Fibroblast of lung (primary cell): Measurements from ENCODE around the gene PGP. TPM values are rescaled to one million over a fixed set of nuclear protein-coding genes. Genes with fewer than 3 reads are reported as not detected.
A peak's percentile ranks its signal among the peaks of the same experiment; 100 is the strongest.

Experiments
- DNase-seq, 2 donors: peaks; one replicate each; pipeline versions ENCODE4 v3.0.0 to v3.0.0-alpha.2; 2010; ENCODE audit warnings: low read depth in 2 of 2
- H2AFZ ChIP-seq: 2 replicates; pipeline ENCODE4 v1.5.1; 2012; ENCODE audit warnings: low read length, control low read depth, inconsistent platforms
- H3K27ac ChIP-seq: 2 replicates; pipeline ENCODE4 v1.5.1; 2011; ENCODE audit warnings: low read length, control low read depth; ENCODE audit not compliant: insufficient read depth
- H3K27me3 ChIP-seq: 2 replicates; pipeline ENCODE4 v1.5.1; 2011; ENCODE audit warnings: mild to moderate bottlenecking, low read length; ENCODE audit not compliant: control insufficient read depth, insufficient read depth
- H3K36me3 ChIP-seq: 2 replicates; pipeline ENCODE4 v1.5.1; 2011; ENCODE audit warnings: low read length; ENCODE audit not compliant: control insufficient read depth, insufficient read depth
- H3K4me1 ChIP-seq: 2 replicates; pipeline ENCODE4 v1.5.1; 2011; ENCODE audit warnings: low read length; ENCODE audit not compliant: control insufficient read depth, insufficient read depth; ENCODE audit errors: extremely low read depth
- H3K4me2 ChIP-seq: 2 replicates; pipeline ENCODE4 v1.5.1; 2011; ENCODE audit warnings: low read length, control low read depth; ENCODE audit not compliant: insufficient read depth; ENCODE audit errors: extremely low read depth
- H3K4me3 ChIP-seq, 4 experiments: fragments of 200-600 bp in 1 of 4; sonication (generic) in 1 of 4; replicated peaks in 1 of 4; 2 replicates each; pipeline ENCODE4 v1.5.1; 2011 to 2016; ENCODE audit warnings: low read length in 4 of 4, low read depth in 3 of 4, mild to moderate bottlenecking in 3 of 4, control low read depth in 2 of 4, inconsistent platforms in 1 of 4, mixed read lengths in 1 of 4; ENCODE audit not compliant: insufficient read depth in 1 of 4; ENCODE audit errors: control extremely low read depth in 1 of 4
- H3K79me2 ChIP-seq: 2 replicates; pipeline ENCODE4 v1.5.1; 2012; ENCODE audit warnings: mild to moderate bottlenecking, low read length, inconsistent platforms; ENCODE audit not compliant: control insufficient read depth, insufficient read depth
- H3K9ac ChIP-seq: 2 replicates; pipeline ENCODE4 v1.5.1; 2011; ENCODE audit warnings: mild to moderate bottlenecking, low read length, control low read depth; ENCODE audit not compliant: insufficient read depth
- H3K9me3 ChIP-seq: 2 replicates; pipeline ENCODE4 v1.5.1; 2012; ENCODE audit warnings: low read depth, low read length; ENCODE audit not compliant: control insufficient read depth, insufficient read depth
- H4K20me1 ChIP-seq: 2 replicates; pipeline ENCODE4 v1.5.1; 2011; ENCODE audit warnings: low read length; ENCODE audit not compliant: control insufficient read depth, insufficient read depth; ENCODE audit errors: extremely low read depth
- EZH2 ChIP-seq: IDR thresholded peaks from 2 replicates; pipeline ENCODE4 v1.5.1; 2012; ENCODE audit warnings: low read length, control low read depth, mild to moderate bottlenecking; ENCODE audit errors: missing control alignments
- polyA plus RNA-seq, 2 donors: library from polyadenylated mRNA; depleted of rRNA in 1 of 2; stranded (reverse) in 1 of 2; unstranded in 1 of 2; fragments of >200 nt; gene quantifications; 2 replicates each; pipeline ENCODE4 v1.2.1, GENCODE V29; 2011 to 2012; ENCODE audit warnings: missing spikeins in 1 of 2
- total RNA-seq: library from RNA; depleted of rRNA; stranded (reverse); fragments of >200 nt; gene quantifications from 2 replicates; pipeline ENCODE4 v1.2.1, GENCODE V29; 2014
- TF ChIP-seq, protein P1 (sequence below), 2 donors: IDR thresholded peaks in 1 of 2; conservative IDR thresholded peaks in 1 of 2; 1 replicate in 1 of 2; 2 replicates in 1 of 2; pipeline ENCODE4 v1.5.1; 2011 to 2012; ENCODE audit warnings: low read length in 2 of 2, control low read depth in 1 of 2, inconsistent platforms in 1 of 2, low read depth in 1 of 2, mild to moderate bottlenecking in 1 of 2

Gene PGP
- total and polyA plus RNA-seq, 2 donors (not counting 1 experiment from before 2014, with no cell fraction given), result 4.2 to 9.6 TPM

DNA sequence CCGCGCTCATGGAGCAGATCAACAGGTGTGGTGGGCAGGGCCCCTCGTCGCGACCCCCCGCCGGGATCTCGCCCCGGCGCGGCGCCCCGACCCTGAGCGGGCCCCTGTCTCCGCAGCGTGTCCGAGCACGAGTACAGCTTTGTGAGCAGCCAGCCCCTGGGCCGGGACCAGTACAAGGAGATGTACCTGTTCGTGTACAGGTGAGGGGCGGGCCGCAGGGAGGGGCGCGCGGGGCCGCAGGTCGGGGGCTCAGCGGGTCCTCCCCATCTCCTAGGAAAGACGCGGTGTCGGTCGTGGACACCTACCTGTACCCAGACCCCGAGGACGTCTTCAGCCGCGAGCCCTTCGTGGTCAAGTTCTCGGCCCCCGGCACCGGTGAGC, 22.5 kb upstream of the PGP start:
- H3K4me2 ChIP-seq, result peak overlapping the region; percentile 54
- no peaks in the 10 kb centered on the region for H3K27me3 ChIP-seq
- DNase-seq, result no peak
- peaks cover 26% of the 10 kb centered on the region for H3K36me3 ChIP-seq
- peak overlapping the region; percentile 16 for H3K9ac ChIP-seq
- no peaks in the 10 kb centered on the region for H4K20me1 ChIP-seq
- H3K27ac ChIP-seq, result no peak overlapping the region
- H3K4me3 ChIP-seq, result peak overlapping the region in 1 of 4 experiments; percentile 44
- peaks cover 2% of the 10 kb centered on the region for H3K4me1 ChIP-seq
- no peaks in the 10 kb centered on the region for H3K79me2 ChIP-seq
- TF ChIP-seq, protein P1, sequence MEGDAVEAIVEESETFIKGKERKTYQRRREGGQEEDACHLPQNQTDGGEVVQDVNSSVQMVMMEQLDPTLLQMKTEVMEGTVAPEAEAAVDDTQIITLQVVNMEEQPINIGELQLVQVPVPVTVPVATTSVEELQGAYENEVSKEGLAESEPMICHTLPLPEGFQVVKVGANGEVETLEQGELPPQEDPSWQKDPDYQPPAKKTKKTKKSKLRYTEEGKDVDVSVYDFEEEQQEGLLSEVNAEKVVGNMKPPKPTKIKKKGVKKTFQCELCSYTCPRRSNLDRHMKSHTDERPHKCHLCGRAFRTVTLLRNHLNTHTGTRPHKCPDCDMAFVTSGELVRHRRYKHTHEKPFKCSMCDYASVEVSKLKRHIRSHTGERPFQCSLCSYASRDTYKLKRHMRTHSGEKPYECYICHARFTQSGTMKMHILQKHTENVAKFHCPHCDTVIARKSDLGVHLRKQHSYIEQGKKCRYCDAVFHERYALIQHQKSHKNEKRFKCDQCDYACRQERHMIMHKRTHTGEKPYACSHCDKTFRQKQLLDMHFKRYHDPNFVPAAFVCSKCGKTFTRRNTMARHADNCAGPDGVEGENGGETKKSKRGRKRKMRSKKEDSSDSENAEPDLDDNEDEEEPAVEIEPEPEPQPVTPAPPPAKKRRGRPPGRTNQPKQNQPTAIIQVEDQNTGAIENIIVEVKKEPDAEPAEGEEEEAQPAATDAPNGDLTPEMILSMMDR (conservative IDR thresholded peaks at IDR 0.05 in 1 of 2, IDR thresholded peaks at IDR 0.05 in 1 of 2; ENCODE audit: low read depth in 1 of 2, low read length in 2 of 2), result no peak
- TF ChIP-seq EZH2, result peak; percentile 79
- H3K9me3 ChIP-seq, result no peaks in the 10 kb centered on the region
- H2AFZ ChIP-seq, result no peak overlapping the region

DNA sequence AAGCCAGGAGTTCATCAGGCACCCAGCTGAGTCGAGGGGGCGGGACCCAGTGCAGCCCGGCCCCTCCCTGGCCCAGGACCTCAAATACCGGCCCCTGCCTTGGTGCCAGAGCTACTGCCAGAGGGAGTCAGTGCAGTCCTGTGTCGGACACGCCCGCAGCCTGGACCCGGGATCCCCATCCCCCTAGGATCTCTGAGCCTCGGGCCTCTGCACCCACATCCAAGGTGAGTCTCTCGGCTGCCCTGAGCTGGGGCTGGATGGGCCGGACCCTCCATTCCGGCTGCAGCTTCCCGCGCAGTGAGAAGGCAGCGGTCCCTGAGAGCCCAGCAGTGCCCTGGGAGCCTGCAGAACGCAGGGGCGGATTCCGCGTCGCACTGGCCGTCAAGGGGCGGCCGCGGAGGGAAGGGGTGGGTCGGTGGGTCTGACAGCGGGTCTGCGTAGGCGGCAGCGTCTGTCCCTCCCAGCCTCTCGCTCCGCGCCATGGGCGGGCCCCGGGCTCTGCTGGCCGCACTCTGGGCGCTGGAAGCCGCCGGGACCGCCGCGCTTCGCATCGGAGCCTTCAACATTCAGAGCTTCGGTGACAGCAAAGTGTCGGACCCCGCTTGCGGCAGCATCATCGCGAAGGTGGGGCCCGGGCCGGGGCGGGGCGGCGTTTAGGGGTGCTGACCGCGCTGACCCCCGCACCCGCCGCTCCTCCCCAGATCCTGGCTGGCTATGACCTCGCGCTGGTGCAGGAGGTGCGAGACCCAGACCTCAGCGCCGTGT, 21.9 kb upstream of the PGP start, which contains the start of gene DNASE1L2:
Gene DNASE1L2, plus strand, starts transcription at position 108 of the 765 bp plus-strand sequence. Its CDS starts 373 bp downstream, at position 481.
- no peaks in the 10 kb centered on the region for H4K20me1 ChIP-seq
- H3K27ac ChIP-seq, result no peak within 1 kb of the TSS
- H3K79me2 ChIP-seq, result no peaks in the 10 kb centered on the region
- peaks cover 2% of the 10 kb centered on the region for H3K4me1 ChIP-seq
- H2AFZ ChIP-seq, result no peak within 1 kb of the TSS
- no peaks in the 10 kb centered on the region for H3K27me3 ChIP-seq
- H3K36me3 ChIP-seq, result peaks cover 28% of the 10 kb centered on the region
- peak within 1 kb of the TSS; percentile 16 for H3K9ac ChIP-seq
- H3K4me3 ChIP-seq, result peak within 1 kb of the TSS in 2 of 4 experiments; percentile 22 to 44
- no peaks in the 10 kb centered on the region for H3K9me3 ChIP-seq
- DNase-seq, result peak in 1 of 2 donors; percentile 35
- TF ChIP-seq, protein P1 (conservative IDR thresholded peaks at IDR 0.05 in 1 of 2, IDR thresholded peaks at IDR 0.05 in 1 of 2; ENCODE audit: low read depth in 1 of 2, low read length in 2 of 2), result no peak
- no peak for TF ChIP-seq EZH2
- peak within 1 kb of the TSS; percentile 54 for H3K4me2 ChIP-seq

DNA sequence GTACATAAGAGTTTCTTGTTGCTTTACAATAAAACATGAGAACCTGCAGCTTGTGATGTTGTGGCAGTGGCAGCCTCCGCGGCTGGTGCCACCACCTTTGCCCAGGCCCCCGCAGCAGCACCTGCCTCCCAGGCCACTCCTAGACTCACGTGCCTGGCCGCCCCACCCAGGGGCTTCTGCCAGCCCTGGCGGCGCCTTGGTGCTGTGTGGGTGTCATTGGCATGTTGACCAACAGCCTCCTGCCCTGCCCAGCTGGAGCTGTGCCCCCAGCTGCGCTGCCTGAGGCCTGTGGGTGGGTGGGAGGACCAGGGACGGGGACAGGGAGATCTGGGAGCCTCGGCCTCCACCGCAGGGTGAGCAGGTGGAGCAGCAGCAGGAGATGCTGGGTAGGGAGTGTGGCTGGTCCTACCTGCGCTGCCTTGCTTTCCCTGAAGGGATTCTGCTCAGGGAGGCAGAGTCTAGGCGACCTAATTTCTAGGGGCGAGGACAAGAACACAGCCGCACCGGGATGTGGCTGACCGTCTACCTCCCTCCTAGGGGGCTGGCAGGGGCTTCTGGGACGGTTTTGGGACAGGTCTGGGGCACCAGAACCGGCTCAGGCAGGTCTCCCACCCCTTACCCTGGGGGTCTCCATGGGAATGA, 21.2 kb upstream of the PGP start:
- no peak overlapping the region for H3K27ac ChIP-seq
- no peak overlapping the region for H3K4me3 ChIP-seq
- H3K36me3 ChIP-seq, result peaks cover 30% of the 10 kb centered on the region
- peaks cover 2% of the 10 kb centered on the region for H3K4me1 ChIP-seq
- no peaks in the 10 kb centered on the region for H3K9me3 ChIP-seq
- no peak overlapping the region for H3K4me2 ChIP-seq
- no peaks in the 10 kb centered on the region for H3K79me2 ChIP-seq
- no peak overlapping the region for H2AFZ ChIP-seq
- H4K20me1 ChIP-seq, result no peaks in the 10 kb centered on the region
- TF ChIP-seq, protein P1 (conservative IDR thresholded peaks at IDR 0.05 in 1 of 2, IDR thresholded peaks at IDR 0.05 in 1 of 2; ENCODE audit: low read depth in 1 of 2, low read length in 2 of 2), result no peak
- TF ChIP-seq EZH2, result no peak
- DNase-seq, result no peak
- H3K9ac ChIP-seq, result no peak overlapping the region
- no peaks in the 10 kb centered on the region for H3K27me3 ChIP-seq
